GM12878 (cell line): ENCODE measurements around the gene NCOA4. TPM values are rescaled to one million over a fixed set of nuclear protein-coding genes. Genes with fewer than 3 reads are reported as not detected.

ENCODE experiments used
- ATAC-seq: fragments of 200-7000 bp; cut with Tn5 transposase; 3 replicates; pipeline ENCODE4 v1.9.1; 2020; ENCODE audit warnings: mild to moderate bottlenecking, moderate library complexity
- BruUV-seq: library from RNA; stranded (reverse); fragments of 400-500 nt; replicated peaks from 2 replicates; lab custom pipeline; 2021; lab: Mats Ljungman, UMichigan
- CTCF ChIA-PET: fragments of 300-600 bp; sonication (Branson Sonifier 250); formaldehyde crosslinking; extraction: SDS; loops from one replicate; lab custom pipeline; 2021; ENCODE audit warnings: inconsistent platforms; lab: Yijun Ruan, JAX
- POLR2A ChIA-PET: fragments of 350-600 bp; formaldehyde crosslinking; extraction: SDS; loops from one replicate; lab custom pipeline; 2021; ENCODE audit warnings: inconsistent platforms; lab: Charles Lee
- RAD21 ChIA-PET: fragments of 300-600 bp; sonication (Branson Sonifier 250); formaldehyde crosslinking; loops from one replicate; lab custom pipeline; 2023; ENCODE audit warnings: antibody characterized with exemption; ENCODE audit not compliant: unreplicated experiment; lab: Charles Lee
- SMC1A ChIA-PET: fragments of 300-600 bp; sonication (Branson Sonifier 250); formaldehyde crosslinking; loops from one replicate; lab custom pipeline; 2023; ENCODE audit not compliant: unreplicated experiment, uncharacterized antibody; lab: Charles Lee
- DNase-seq: peaks from one replicate; pipeline ENCODE4 v3.0.0-alpha.2; 2011; ENCODE audit warnings: low read depth, low spot score
- FAIRE-seq: peaks from 3 replicates; lab custom pipeline; 2011; peaks lifted over from hg19 to GRCh38; lab: Jason Lieb, UNC
- H2AFZ ChIP-seq: 2 replicates; pipeline ENCODE4 v1.6.0; 2011; ENCODE audit warnings: low read depth, low read length, control low read depth; ENCODE audit not compliant: control insufficient read depth
- H3K27ac ChIP-seq: 2 replicates; pipeline ENCODE4 v1.5.1; 2011; ENCODE audit warnings: control low read depth; ENCODE audit not compliant: control insufficient read depth, insufficient read depth
- H3K27me3 ChIP-seq, 2 experiments: replicated peaks in 1 of 2; 2 replicates each; pipeline versions ENCODE4 v1.6.0 to v1.6.1; 2011; ENCODE audit warnings: low read length in 1 of 2; ENCODE audit not compliant: control insufficient read depth in 2 of 2, insufficient read depth in 2 of 2
- H3K36me3 ChIP-seq, 2 experiments: 2 replicates each; pipeline ENCODE4 v1.5.1; 2011; ENCODE audit warnings: low read length in 1 of 2; ENCODE audit not compliant: control insufficient read depth in 2 of 2, insufficient read depth in 2 of 2
- H3K4me1 ChIP-seq: 2 replicates; pipeline ENCODE4 v1.6.1; 2011; ENCODE audit warnings: mild to moderate bottlenecking, low read length, moderate library complexity, mixed read lengths; ENCODE audit not compliant: control insufficient read depth, insufficient read depth
- H3K4me2 ChIP-seq: 2 replicates; pipeline ENCODE4 v1.6.0; 2011; ENCODE audit warnings: control low read depth; ENCODE audit not compliant: control insufficient read depth, insufficient read depth
- H3K4me3 ChIP-seq: fragments of 200-600 bp; sonication (generic); 2 replicates; pipeline ENCODE4 v1.5.1; 2016
- H3K79me2 ChIP-seq: 2 replicates; pipeline ENCODE4 v1.6.0; 2011; ENCODE audit warnings: low read length; ENCODE audit not compliant: control insufficient read depth, insufficient read depth
- H3K9ac ChIP-seq: 2 replicates; pipeline ENCODE4 v1.8.0; 2011; ENCODE audit warnings: low read length, control low read depth, mixed read lengths; ENCODE audit not compliant: control insufficient read depth, insufficient read depth
- H3K9me3 ChIP-seq: replicated peaks from 3 replicates; pipeline ENCODE4 v1.5.1; 2011; ENCODE audit warnings: mild to moderate bottlenecking, low read length; ENCODE audit not compliant: control insufficient read depth, insufficient read depth
- H4K20me1 ChIP-seq: 2 replicates; pipeline ENCODE4 v1.6.0; 2011; ENCODE audit not compliant: control insufficient read depth, insufficient read depth
- FOS ChIP-seq: IDR thresholded peaks from 3 replicates; pipeline ENCODE4 v1.6.1; 2011; ENCODE audit warnings: borderline replicate concordance; ENCODE audit not compliant: insufficient read length; ENCODE audit errors: extremely low read depth
- GATAD2B ChIP-seq: fragments of 450-650 bp; conservative IDR thresholded peaks from 2 replicates; pipeline ENCODE4 v1.6.1; 2017; ENCODE audit warnings: low read depth, mild to moderate bottlenecking, moderate library complexity
- HCFC1 ChIP-seq: fragments of 150-350 bp; IDR thresholded peaks from 2 replicates; pipeline ENCODE4 v1.6.1; 2014; ENCODE audit warnings: low read length
- HDAC2 ChIP-seq: fragments of 200-600 bp; sonication (generic); IDR thresholded peaks from 2 replicates; pipeline ENCODE4 v1.6.1; 2017
- KLF5 ChIP-seq: fragments of 450-650 bp; IDR thresholded peaks from 2 replicates; pipeline ENCODE4 v1.6.1; 2014; ENCODE audit warnings: mild to moderate bottlenecking; ENCODE audit not compliant: partially characterized antibody
- NR2C2 ChIP-seq: IDR thresholded peaks from 2 replicates; pipeline ENCODE4 v1.6.1; 2011; ENCODE audit warnings: borderline replicate concordance, low read depth; ENCODE audit not compliant: control insufficient read depth, insufficient read length
- NR2F1 ChIP-seq: fragments of 450-650 bp; conservative IDR thresholded peaks from 2 replicates; pipeline ENCODE4 v1.6.1; 2017; ENCODE audit warnings: mild to moderate bottlenecking
- RB1 ChIP-seq: fragments of 450-650 bp; formaldehyde crosslinking; IDR thresholded peaks from 2 replicates; pipeline ENCODE4 v1.6.1; 2017; ENCODE audit warnings: mild to moderate bottlenecking, borderline replicate concordance
- RUNX3 ChIP-seq: IDR thresholded peaks from 2 replicates; pipeline ENCODE4 v1.6.1; 2012; ENCODE audit warnings: low read length, inconsistent platforms
- STAT1 ChIP-seq: fragments of 450-650 bp; conservative IDR thresholded peaks from 2 replicates; pipeline ENCODE4 v1.6.1; 2014; ENCODE audit warnings: antibody characterized with exemption, mild to moderate bottlenecking
- TCF12 ChIP-seq: IDR thresholded peaks from 2 replicates; pipeline ENCODE4 v1.6.1; 2011; ENCODE audit warnings: low read depth, mild to moderate bottlenecking, low read length
- WGBS: methylation state at CpG from one replicate; pipeline ENCODE4 v1.1.6; 2016; ENCODE audit warnings: low lambda C conversion rate; ENCODE audit not compliant: insufficient replicate concordance, insufficient coverage; ENCODE audit errors: missing lambda C conversion rate; 5-methylcytosine and 5-hydroxymethylcytosine counted together
- in situ Hi-C: fragments of 300-500 bp; cut with MboI; formaldehyde crosslinking; loops from 9 replicates; pipeline ENCODE4 v1.14.3; 2018; ENCODE audit warnings: mixed read lengths
- intact Hi-C: fragments of 100-400 bp; cut with micrococcal nuclease; formaldehyde crosslinking; loops from one replicate; pipeline ENCODE4 v1.14.2; 2022; ENCODE audit not compliant: unreplicated experiment
- polyA plus RNA-seq, 11 experiments: library from polyadenylated mRNA; depleted of rRNA in 4 of 11; unstranded in 6 of 11; stranded (reverse) in 5 of 11; fragments of >200 nt; fragmentation: Nextera tagmentation in 4 of 11; fragmentation: Illumina TruSeq in 1 of 11; extraction: Ambion mirVana in 4 of 11; extraction: Trizol in 1 of 11; gene quantifications; 1 replicate in 1 of 11; 2 replicates in 10 of 11; pipeline versions ENCODE4 v1.2.1 to v1.2.3, GENCODE V29; 2011 to 2016; ENCODE audit warnings: inconsistent platforms in 2 of 11, missing spikeins in 2 of 11, low read depth in 1 of 11
- total RNA-seq, 4 experiments: library from RNA; depleted of rRNA in 3 of 4; stranded (reverse); fragments of >200 nt in 3 of 4; fragmentation: Illumina TruSeq in 1 of 4; extraction: Trizol in 1 of 4; gene quantifications; 2 replicates each; pipeline versions ENCODE4 v1.2.1 to v1.2.3, GENCODE V29; 2013 to 2021
- TF ChIP-seq, protein P1 (sequence below): fragments of 450-650 bp; IDR thresholded peaks from 2 replicates; pipeline ENCODE4 v1.6.1; 2016; ENCODE audit warnings: mild to moderate bottlenecking
- TF ChIP-seq, protein P2 (sequence below): IDR thresholded peaks from 2 replicates; pipeline ENCODE4 v1.6.1; 2012; ENCODE audit warnings: low read depth, low read length, improper control_type of control experiment
- TF ChIP-seq, protein P3 (sequence below): IDR thresholded peaks from 2 replicates; pipeline ENCODE4 v1.6.1; 2012; ENCODE audit warnings: low read length, inconsistent platforms
- TF ChIP-seq, protein P4 (sequence below): IDR thresholded peaks from 2 replicates; pipeline ENCODE4 v1.6.1; 2012; ENCODE audit warnings: mild to moderate bottlenecking, low read depth, low read length

The NCOA4 gene
- total and polyA plus RNA-seq, 10 of the 15 experiments (the other 5 are each of a cell fraction or from before 2014, with no cell fraction given), result 57.5 to 119 (median 100) TPM

DNA sequence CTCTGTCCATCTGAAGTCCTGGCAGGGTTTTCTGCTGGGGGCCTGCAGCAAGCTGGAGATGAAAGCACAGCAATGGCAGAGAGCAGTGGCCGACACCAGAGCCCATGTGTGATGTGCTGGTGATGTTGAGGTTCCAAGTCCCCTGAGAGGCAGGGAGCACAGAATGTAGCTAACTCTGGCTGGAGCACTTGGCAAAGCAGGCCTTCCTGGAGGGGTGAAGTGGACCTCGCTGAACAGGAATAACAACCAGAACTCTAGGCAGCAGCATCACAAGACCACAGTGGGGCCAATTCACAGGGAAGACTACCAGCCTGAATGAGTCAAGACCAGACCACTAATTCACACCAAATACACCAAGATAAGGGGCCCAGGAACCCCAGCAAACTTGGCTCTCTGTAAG, 38.5 kb upstream of the NCOA4 start:
- Histone ChIP-seq H3K36me3 (no peaks in the 10 kb centered on the region), H3K27ac (no peak overlapping the region), H3K4me2 (no peak overlapping the region), H2AFZ (no peak overlapping the region), H3K4me1 (no peaks in the 10 kb centered on the region), H4K20me1 (no peaks in the 10 kb centered on the region), H3K9me3 (no peaks in the 10 kb centered on the region), H3K4me3 (no peak overlapping the region), H3K9ac (no peak overlapping the region), H3K79me2 (no peaks in the 10 kb centered on the region), H3K27me3 (no peaks in the 10 kb centered on the region)
- FAIRE-seq (no peak), DNase-seq (no peak), ATAC-seq (no peak)
- in situ Hi-C loops, result no loop called here
- TF ChIP-seq TCF12, result no peak
- no peak for TF ChIP-seq RB1
- TF ChIP-seq, protein P1, sequence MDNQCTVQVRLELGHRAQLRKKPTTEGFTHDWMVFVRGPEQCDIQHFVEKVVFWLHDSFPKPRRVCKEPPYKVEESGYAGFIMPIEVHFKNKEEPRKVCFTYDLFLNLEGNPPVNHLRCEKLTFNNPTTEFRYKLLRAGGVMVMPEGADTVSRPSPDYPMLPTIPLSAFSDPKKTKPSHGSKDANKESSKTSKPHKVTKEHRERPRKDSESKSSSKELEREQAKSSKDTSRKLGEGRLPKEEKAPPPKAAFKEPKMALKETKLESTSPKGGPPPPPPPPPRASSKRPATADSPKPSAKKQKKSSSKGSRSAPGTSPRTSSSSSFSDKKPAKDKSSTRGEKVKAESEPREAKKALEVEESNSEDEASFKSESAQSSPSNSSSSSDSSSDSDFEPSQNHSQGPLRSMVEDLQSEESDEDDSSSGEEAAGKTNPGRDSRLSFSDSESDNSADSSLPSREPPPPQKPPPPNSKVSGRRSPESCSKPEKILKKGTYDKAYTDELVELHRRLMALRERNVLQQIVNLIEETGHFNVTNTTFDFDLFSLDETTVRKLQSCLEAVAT, result no peak
- TF ChIP-seq, protein P2, sequence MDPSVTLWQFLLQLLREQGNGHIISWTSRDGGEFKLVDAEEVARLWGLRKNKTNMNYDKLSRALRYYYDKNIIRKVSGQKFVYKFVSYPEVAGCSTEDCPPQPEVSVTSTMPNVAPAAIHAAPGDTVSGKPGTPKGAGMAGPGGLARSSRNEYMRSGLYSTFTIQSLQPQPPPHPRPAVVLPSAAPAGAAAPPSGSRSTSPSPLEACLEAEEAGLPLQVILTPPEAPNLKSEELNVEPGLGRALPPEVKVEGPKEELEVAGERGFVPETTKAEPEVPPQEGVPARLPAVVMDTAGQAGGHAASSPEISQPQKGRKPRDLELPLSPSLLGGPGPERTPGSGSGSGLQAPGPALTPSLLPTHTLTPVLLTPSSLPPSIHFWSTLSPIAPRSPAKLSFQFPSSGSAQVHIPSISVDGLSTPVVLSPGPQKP, result no peak
- TF ChIP-seq GATAD2B, result no peak
- TF ChIP-seq KLF5, result no peak
- TF ChIP-seq, protein P3, sequence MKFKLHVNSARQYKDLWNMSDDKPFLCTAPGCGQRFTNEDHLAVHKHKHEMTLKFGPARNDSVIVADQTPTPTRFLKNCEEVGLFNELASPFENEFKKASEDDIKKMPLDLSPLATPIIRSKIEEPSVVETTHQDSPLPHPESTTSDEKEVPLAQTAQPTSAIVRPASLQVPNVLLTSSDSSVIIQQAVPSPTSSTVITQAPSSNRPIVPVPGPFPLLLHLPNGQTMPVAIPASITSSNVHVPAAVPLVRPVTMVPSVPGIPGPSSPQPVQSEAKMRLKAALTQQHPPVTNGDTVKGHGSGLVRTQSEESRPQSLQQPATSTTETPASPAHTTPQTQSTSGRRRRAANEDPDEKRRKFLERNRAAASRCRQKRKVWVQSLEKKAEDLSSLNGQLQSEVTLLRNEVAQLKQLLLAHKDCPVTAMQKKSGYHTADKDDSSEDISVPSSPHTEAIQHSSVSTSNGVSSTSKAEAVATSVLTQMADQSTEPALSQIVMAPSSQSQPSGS, result no peak
- no peak for TF ChIP-seq STAT1
- no peak for TF ChIP-seq HDAC2
- TF ChIP-seq, protein P4, sequence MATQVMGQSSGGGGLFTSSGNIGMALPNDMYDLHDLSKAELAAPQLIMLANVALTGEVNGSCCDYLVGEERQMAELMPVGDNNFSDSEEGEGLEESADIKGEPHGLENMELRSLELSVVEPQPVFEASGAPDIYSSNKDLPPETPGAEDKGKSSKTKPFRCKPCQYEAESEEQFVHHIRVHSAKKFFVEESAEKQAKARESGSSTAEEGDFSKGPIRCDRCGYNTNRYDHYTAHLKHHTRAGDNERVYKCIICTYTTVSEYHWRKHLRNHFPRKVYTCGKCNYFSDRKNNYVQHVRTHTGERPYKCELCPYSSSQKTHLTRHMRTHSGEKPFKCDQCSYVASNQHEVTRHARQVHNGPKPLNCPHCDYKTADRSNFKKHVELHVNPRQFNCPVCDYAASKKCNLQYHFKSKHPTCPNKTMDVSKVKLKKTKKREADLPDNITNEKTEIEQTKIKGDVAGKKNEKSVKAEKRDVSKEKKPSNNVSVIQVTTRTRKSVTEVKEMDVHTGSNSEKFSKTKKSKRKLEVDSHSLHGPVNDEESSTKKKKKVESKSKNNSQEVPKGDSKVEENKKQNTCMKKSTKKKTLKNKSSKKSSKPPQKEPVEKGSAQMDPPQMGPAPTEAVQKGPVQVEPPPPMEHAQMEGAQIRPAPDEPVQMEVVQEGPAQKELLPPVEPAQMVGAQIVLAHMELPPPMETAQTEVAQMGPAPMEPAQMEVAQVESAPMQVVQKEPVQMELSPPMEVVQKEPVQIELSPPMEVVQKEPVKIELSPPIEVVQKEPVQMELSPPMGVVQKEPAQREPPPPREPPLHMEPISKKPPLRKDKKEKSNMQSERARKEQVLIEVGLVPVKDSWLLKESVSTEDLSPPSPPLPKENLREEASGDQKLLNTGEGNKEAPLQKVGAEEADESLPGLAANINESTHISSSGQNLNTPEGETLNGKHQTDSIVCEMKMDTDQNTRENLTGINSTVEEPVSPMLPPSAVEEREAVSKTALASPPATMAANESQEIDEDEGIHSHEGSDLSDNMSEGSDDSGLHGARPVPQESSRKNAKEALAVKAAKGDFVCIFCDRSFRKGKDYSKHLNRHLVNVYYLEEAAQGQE, result no peak
- TF ChIP-seq RUNX3, result no peak
- TF ChIP-seq NR2F1, result no peak
- no peak for TF ChIP-seq HCFC1
- TF ChIP-seq NR2C2, result no peak
- no peak for TF ChIP-seq FOS
- ChIA-PET SMC1A (interaction anchor here (0.6 kb wide), 1 partner anchor 633 kb away, joined by 3 read pairs; no protein-coding TSS in a partner anchor), POLR2A (no interaction called here), RAD21 (no interaction called here), CTCF (no interaction called here)
- intact Hi-C loops, result no loop called here
- WGBS, result 0% methylated on average over 2 of the region's 2 CpGs
- no TSS peak for BruUV-seq
